GM21576 (cell line): ENCODE data around the gene STARD5.

Source experiments
- ATAC-seq: cut with Tn5 transposase; IDR thresholded peaks from one replicate; pipeline ENCODE4 v1.9.1; 2021; ENCODE audit warnings: mild to moderate bottlenecking, moderate library complexity; ENCODE audit not compliant: unreplicated experiment

STARD5 gene

DNA sequence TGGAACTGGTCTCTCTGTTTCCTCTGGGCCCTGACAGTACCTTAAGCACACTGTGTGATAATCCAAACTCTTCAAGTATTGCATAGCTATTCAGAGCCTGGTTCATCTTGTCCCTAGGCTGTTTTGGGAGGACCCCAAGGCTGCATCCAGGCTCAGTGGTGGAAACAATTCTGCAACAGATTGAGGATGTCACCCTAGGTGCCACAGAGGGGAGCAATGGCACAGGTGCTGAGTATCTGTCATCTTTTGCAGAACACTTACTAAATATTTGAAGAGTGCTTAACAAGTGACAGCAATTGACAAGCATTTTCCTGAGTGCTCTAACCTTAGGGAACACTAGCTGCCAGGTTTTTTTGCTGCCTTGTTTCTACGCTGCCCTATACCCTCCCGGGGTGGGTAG lies 27.8 kb downstream of the STARD5 start:
- ATAC-seq, result no peak

DNA sequence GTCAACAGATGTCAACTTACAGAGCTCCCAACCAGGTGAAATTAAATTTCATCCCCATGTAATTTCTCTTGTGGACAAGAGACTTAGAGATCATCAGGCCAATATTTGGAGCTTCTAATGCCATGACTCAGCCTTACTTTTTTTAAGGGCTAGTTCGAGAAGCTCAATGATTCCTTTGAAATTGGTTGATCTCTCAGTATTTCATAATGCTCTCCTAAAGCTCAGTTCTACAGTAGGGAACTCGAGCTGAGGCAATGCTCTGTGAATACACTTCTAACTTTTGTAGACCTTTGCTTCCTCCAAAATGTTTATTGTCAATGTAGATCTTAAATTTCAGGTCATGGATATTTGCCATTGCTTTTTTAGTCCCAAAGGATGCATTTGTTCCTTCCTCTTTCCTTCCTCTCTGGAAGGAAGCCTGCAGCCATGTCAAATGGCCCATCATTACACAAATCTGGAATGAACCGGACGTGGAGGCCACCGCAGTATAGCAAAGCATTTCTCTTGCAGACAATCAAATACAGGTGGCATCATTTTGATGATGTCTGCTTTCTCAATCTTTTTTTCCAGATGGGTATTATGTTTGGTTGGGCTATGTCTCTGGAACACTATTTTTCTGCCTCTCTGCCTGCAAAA lies 28.3 kb downstream of the STARD5 start:
- no peak for ATAC-seq

DNA sequence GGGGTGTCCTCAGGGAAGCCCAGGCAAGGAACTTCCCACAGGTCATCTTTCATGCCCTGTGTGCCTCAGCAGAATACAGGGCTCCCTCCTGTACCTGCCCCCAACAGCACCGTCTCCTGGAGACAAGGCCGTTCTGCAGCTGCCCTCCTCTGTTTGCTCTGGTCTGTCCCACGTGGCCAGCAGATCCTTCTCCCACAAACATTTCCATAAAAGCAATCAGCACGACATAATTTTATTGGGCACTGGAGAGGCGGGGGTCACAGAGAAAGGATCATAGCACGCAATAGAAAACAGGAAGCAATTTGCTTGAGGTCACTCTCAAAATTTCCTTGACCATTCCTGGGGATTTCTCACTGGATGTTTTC lies 29.4 kb downstream of the STARD5 start:
- ATAC-seq, result no peak

DNA sequence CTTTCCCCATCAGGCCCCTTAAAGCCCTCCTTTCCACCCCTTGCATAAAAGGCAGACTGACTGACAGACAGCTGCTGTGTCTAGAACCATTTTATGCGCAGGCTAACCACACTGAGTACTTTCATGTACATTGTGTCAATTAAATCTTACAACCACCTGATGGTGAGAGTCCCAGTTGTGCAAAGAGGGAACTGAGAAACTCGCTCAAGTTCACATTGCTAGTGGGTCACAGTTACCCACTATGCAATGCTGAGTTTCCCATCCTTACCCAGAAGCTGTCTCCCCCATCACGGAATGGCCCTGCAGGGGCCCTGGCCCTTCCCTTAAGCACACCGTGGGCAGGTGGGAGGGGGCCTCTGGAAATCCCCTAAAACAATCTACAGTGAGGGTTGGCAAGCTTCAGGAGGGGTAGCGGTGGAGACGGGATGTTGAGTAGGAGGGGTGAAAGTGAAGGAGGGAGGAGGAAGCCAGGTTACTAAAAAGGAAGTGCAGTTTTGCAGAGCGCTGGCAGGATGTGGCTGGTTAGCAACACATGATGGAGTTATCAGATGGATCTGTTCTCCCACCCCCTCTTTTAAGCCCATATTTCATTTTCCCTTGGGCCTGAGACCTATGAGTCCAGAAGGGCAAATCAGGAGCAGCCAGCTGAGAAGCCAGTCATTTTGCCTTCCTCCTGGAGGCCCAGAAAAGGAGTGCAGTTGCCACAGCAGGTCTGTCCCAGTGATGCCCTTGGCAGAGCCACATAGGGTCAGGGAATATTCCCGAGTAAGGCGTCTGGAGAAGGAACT lies 30.0 kb downstream of the STARD5 start:
- peak; percentile 62 for ATAC-seq

DNA sequence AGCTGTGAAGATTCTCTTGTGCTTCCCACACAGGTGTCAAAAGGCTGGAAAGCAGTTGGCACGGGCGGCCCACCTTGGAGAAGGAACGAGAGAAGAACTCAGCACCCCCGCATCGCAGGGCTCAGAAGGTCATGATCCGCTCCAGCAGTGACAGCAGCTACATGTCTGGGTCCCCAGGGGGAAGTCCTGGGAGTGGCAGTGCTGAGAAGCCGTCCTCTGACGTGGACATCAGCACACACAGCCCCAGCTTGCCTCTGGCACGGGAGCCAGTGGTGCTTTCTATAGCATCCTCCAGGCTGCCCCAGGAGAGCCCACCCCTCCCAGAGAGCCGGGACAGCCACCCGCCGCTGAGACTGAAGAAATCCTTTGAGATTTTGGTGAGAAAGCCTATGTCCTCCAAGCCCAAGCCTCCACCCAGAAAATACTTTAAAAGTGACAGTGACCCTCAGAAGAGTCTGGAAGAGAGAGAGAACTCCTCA lies 31.4 kb downstream of the STARD5 start:
- peak; percentile 40 for ATAC-seq

DNA sequence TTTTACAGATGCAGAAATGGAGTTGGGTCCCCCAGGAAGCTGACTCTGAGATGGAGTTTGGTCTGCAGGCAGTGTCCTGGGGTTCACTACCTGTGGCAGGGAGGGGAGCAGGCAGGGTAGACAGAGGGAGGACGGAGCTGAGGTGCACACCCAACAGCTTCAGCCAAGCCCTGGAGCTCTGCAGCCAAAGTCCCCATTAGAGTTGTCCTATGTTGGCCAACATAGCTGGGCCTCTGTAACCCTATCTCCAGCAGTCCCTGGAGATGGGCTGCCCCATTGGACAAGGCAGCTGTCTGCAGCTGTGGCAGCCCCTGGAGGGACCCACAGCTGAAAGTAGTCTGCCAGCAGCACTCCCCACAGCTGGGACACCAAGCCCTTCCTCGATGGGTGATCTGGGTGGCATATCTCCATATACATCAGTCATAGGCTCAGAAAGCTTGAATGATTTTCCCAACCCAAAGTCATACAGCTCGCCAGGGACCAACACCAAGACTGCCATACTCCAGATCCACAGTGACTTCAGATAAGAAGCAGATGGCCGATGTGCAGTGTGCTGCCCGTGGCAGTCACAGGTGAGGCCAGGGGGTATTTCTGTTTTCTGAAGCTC lies 31.9 kb downstream of the STARD5 start:
- no peak for ATAC-seq

DNA sequence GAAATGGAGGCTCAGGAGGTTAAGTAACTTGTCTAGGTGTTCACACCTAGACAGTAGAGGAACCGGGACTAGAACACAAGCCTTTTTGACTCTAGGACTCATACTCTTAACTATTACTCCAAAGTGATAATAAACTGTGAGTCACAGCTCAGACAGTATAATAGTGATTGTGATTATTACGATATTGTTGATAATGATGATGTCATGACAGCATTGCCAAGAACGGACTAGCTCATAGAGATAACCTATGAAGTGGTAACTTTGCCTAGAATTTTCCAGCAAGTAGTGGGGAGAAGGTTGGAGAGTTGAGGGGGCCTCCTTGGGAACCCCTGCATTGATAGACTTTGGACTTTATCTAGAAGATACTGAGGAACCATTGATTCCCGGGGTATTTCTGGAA lies 34.0 kb downstream of the STARD5 start:
- no peak for ATAC-seq

DNA sequence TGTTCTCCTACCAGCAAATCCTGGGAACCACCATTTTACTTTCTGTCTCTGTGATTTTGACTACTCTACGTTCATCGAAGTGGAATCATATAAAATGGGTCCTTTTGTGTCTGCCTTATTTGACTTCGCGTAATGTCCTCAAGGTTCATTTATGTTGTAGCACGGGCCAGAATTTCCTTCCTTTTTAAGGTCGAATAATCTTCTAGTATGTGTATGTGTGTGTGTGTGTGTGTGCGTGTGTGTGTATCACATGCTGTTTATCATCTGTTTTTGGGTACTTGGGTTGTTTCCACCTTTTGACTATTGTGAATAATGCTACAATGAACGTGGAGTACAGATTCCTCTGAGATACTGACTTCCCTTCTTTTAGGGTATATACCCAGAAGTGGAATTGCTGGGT lies 35.3 kb downstream of the STARD5 start:
- ATAC-seq, result no peak

DNA sequence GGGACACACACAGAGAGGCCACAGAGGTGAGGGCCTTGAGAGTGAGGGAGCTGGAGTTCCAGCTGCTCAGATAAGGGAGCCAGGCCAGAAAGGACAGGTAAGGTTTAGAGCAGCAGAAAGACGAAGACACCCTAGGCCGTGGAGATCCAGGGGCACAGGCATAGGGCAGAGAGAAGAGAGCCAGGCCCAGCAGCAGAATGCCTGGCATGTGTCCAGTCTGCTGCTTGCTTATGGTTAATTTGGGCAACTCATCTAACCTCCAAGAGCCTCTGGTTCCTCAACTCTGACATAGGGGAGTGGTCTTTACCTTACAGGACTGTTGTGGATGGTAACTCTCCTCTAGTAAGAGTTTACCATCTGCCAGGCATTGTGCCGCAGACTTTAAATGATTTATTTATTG lies 35.9 kb downstream of the STARD5 start:
- no peak for ATAC-seq

DNA sequence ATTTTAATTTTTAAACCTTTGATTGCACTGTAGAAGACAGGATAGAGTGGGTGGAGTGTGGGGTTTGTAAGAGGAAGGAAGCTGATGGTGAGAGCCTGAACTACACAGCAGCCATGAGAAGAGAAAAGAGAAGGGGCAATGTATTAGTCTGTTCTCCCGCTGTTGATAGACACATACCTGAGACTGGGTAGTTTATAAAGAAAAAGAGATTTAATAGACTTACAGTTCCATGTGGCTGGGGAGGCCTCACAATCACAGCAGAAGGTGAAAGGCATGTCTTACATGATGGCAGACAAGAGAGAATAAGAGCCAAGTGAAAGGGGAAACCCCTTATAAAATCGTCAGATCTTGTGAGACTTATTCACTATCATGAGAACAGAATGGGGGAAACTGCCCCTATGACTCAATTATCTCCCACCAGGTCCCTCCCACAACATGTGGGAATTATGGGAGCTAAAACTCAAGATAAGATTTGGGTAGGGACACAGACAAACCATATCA lies 37.3 kb downstream of the STARD5 start:
- ATAC-seq, result no peak

DNA sequence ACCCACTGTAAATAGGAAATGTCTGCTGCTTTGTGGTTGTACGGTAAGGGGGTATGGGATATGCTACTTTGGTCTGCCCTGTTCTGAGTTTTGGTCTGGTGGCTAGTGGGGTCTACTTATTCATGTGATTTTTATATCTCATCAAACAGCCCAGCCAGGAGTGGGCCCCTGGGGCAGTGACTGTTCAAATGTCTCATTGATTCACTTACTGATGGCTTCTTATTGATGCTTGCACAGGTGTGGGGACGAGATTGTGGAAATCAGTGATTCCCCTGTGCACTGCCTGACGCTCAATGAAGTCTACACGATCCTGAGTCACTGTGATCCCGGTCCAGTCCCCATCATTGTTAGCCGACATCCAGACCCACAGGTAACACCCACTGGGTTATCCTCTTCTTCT lies 38.5 kb downstream of the STARD5 start:
- no peak for ATAC-seq

DNA sequence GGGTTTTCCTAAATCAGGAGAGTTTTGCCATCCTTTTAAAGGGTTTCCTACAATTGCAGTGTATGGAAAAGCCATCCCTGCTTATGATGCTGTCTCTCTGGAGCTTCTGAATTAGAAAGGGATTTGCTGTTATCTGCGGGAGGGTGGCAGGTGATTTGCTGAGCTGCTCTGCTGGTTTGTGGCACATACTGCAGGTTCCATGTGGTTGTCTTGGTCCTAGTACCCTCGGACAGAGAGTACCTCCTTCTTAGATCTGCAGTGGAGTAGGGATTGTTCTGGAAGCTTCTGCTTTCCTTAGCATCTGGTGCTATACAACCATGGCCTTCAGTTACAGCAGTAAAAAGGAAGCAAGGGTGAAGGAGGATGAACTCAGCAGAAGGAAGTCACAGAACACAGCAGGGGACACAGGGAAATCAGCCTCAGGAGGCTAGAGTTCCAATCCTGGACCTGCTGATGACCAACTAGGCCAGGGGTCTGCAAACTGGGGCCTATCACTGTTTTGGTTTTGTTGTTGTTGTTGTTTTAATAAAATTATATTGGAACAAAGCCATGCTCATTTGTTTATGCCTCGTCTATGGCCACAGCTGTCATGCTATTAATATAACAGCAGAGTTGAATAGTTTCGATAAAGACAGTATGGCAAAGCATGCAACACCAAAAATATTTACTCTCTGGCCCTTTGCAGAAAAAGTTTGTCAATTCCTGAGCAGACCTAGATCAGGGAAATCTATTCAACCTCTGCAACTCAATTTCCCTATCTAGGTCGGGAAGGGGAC lies 39.5 kb downstream of the STARD5 start:
- peak; percentile 49 for ATAC-seq

DNA sequence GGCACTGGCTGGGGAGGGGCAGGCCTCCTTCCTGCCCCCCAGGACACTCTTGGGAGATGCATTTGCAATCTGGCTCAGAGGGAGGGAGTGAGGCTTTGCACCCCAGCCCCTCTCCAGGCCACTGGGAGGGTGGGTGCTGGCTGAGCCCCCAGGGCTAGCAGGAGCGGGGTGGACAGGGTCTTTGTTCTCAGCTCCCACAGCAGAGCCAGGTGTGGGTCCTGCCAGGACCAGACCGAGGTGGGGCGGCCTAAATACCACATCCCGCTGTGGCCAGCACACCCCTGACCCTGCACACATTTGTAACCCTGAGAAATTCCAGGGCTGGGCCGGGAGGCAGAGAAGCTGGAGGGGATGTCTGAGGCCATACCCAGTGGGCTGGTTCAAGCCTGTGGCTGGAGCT lies 41.0 kb downstream of the STARD5 start:
- no peak for ATAC-seq

DNA sequence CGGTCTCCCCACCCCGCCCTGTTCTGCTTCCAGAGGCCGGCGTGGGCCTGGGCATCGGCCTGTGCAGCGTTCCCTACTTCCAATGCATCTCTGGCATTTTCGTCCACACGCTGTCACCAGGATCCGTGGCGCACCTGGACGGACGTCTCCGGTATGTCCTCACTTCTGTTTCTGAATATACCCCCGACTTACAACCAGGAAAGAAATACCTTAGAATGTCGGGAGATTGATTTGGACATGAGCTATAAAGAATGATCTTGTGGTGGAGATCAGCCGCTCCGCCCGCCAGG lies 41.4 kb downstream of the STARD5 start:
- no peak for ATAC-seq

DNA sequence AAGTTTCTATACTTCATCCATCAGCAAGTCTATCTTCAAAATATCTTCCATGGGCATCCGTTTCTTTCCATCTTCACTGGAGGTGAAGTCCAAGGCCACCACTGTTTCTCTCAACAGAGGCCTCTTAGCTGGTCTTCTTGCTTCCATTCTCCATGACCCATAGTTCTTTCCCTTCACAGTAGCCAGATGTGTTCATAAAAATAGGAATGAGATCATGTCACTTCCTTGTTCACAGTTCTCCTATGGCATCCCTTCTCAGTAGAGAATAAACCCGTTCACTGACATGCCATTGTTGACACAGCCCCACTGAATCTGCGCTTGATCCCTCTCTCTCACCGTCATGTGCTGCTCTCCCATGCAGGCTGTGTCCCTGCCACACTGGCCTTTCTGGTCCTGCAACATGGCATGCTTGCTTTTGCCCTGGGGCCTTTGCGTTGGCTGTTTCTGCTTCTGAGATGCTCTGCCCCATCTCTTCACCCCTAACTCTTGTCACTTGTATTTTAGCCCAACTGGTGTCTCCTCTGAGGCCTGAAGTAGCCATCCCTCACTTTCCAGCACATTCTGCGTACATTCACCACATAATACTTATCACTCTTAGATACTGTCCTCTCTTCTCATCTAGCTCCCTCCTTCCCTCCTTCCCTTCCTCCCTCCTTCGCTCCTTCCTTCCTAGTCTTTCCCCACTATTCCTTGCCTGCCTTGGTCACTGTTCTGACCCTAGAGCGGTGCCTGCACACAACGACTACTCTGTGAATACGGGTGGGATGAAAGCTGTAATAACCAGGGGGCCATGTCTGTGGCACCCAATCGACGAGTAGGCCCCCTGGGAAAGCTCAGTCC lies 42.0 kb downstream of the STARD5 start:
- ATAC-seq, result no peak

DNA sequence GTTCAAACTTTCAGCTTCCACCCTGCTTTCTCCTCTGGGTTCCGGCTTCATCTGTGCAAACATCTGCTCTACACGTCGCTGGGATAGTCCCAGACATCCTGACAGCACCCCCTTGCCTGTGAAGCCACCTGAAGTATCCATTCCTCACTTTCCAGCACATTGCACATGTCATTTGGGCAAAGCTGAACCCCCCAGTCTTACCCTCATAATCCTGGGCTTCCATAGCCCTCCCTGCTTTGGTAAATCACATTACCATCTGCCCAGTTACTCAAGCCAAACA lies 42.5 kb downstream of the STARD5 start:
- ATAC-seq, result no peak

DNA sequence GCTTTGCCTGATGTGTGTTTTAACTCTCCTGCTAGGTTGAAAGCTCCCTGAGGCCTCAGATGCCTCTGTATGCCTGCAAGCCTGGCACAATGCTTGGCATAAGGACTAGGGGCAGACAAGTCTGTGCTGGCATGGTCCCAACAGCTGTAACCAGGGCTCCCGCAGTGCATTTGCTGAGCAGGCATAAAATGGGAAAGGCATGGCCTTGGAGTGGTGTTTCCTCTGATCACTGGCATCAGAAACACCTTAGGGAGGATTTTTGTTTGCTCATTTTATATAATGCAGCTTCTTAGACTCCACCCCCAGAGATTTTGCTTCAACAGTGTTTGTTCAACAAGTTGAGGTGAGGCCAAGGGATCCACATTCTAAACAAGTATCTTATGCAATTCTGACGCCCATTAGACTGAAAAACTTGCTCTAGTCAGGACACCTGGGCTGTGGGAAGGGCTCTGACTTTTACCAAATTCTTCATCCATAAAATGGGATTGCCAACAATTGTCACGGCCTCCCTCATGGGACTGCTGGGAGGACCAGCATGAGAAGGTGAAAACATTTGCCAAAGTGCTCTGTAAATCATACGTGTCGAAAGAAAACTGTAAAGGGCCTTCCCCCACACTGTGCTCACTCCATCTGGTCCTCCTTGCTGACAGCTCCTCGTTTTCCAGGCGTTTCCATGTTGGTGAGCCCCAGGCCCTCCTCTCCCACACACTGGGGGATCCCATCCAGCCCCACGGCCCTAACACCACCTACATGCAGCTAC lies 43.1 kb downstream of the STARD5 start:
- no peak for ATAC-seq

DNA sequence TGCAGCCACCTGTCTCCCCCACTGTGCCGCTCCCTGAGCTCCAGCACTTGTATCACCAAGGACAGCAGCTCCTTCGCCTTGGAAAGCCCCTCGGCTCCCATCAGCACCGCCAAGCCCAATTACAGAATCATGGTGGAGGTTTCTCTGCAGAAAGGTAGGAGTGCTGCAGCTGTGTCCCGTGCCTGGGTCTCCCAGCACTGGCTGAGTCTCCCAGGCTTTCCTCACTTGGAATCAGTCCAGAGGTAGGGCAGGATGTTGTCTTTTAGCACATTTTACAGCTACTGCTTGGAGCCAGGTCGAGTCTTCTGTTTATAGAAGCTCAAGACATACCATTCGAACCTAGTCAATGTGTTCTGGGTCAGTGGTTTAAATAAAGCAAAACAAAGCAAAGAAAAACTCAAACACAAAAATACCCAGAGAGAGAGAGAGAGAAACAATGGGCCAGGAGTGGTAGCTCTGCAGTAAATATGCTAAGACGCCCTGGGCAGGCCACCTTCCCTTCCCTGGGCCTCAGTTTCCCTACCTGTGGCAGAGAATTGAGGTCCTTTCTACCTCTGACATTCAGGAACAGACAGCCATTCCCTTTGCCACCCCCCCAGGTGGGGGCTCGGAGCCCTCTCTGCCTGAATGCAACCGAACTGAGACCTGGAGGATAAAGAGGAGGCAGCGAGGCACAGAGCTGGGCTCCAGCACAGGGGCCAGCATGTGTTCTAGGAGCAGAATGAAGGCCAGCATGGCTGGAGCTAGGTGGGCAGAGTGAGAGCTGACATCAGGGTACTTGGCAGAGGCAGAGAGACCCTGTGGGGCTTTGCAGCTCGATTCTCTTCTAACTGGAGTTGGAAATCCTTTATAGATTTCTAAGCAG lies 44.1 kb downstream of the STARD5 start:
- no peak for ATAC-seq
